OCI-LY7 (cell line): ENCODE results near the gene MALRD1.

Experiments
- EZH2phosphoT487 ChIP-seq: fragments of 200-600 bp; sonication (generic); IDR thresholded peaks from 2 replicates; pipeline ENCODE4 v1.6.1; 2018; ENCODE audit warnings: low read depth, borderline replicate concordance, mild to moderate bottlenecking, mixed run types, antibody characterized with exemption, low read length, moderate library complexity, mixed read lengths
- TF ChIP-seq, protein P1 (sequence below): fragments of 200-600 bp; sonication (generic); conservative IDR thresholded peaks from 2 replicates; pipeline ENCODE4 v1.5.1; 2014; ENCODE audit warnings: mild to moderate bottlenecking, antibody characterized with exemption, low read length, moderate library complexity, mixed read lengths

GRCh38 chr10:19756919-19757318 lies 708.3 kb downstream of the MALRD1 start:
- TF ChIP-seq, protein P1, sequence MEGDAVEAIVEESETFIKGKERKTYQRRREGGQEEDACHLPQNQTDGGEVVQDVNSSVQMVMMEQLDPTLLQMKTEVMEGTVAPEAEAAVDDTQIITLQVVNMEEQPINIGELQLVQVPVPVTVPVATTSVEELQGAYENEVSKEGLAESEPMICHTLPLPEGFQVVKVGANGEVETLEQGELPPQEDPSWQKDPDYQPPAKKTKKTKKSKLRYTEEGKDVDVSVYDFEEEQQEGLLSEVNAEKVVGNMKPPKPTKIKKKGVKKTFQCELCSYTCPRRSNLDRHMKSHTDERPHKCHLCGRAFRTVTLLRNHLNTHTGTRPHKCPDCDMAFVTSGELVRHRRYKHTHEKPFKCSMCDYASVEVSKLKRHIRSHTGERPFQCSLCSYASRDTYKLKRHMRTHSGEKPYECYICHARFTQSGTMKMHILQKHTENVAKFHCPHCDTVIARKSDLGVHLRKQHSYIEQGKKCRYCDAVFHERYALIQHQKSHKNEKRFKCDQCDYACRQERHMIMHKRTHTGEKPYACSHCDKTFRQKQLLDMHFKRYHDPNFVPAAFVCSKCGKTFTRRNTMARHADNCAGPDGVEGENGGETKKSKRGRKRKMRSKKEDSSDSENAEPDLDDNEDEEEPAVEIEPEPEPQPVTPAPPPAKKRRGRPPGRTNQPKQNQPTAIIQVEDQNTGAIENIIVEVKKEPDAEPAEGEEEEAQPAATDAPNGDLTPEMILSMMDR: no peak
- no peak for TF ChIP-seq EZH2phosphoT487
